Naive thymus-derived CD4-positive, alpha-beta T cell (primary cell): ENCODE results near the gene SGSM2. TPM values are rescaled to one million over a fixed set of nuclear protein-coding genes. Genes with fewer than 3 reads are reported as not detected.

Source experiments
- ATAC-seq: fragments of 150-1000 bp; cut with Tn5 transposase; 2 replicates; pipeline ENCODE4 v1.10.0; 2021; ENCODE audit warnings: mild to moderate bottlenecking, moderate library complexity
- CTCF ChIA-PET: fragments of 350-600 bp; sonication (Branson Sonifier 250); formaldehyde crosslinking; loops from one replicate; lab custom pipeline; 2021; ENCODE audit warnings: antibody characterized with exemption; lab: Charles Lee
- POLR2A ChIA-PET: fragments of 350-600 bp; sonication (Branson Sonifier 250); formaldehyde crosslinking; loops from one replicate; lab custom pipeline; 2021; ENCODE audit warnings: antibody characterized with exemption, inconsistent platforms; lab: Charles Lee
- DNase-seq, 9 donors: peaks; one replicate each; pipeline versions ENCODE4 v3.0.0 to v3.0.0-alpha.2; 2020 to 2022; ENCODE audit warnings: mixed read lengths in 1 of 9
- H3K27ac ChIP-seq: one replicate; pipeline ENCODE4 v1.7.0; 2013; ENCODE audit warnings: mild to moderate bottlenecking, low read depth, low read length, moderate library complexity
- H3K27me3 ChIP-seq, 2 donors: one replicate each; pipeline ENCODE4 v1.7.0; 2013; ENCODE audit warnings: low read length in 2 of 2, mild to moderate bottlenecking in 2 of 2, moderate library complexity in 2 of 2; ENCODE audit not compliant: control insufficient read depth in 2 of 2, insufficient read depth in 2 of 2
- H3K36me3 ChIP-seq, 3 experiments: 1 replicate in 2 of 3; 2 replicates in 1 of 3; pipeline ENCODE4 v1.7.0; 2013; ENCODE audit warnings: low read length in 3 of 3, mild to moderate bottlenecking in 3 of 3, moderate library complexity in 1 of 3; ENCODE audit not compliant: insufficient read depth in 3 of 3, control insufficient read depth in 2 of 3
- H3K4me1 ChIP-seq, 2 donors: one replicate each; pipeline ENCODE4 v1.7.0; 2013; ENCODE audit warnings: low read length in 2 of 2, mild to moderate bottlenecking in 2 of 2, moderate library complexity in 1 of 2; ENCODE audit not compliant: control insufficient read depth in 2 of 2, insufficient read depth in 2 of 2
- H3K4me3 ChIP-seq: 2 replicates; pipeline ENCODE4 v1.7.0; 2013; ENCODE audit warnings: mild to moderate bottlenecking, low read length
- H3K9me3 ChIP-seq, 3 experiments: 1 replicate in 2 of 3; 2 replicates in 1 of 3; pipeline ENCODE4 v1.7.0; 2013; ENCODE audit warnings: low read length in 3 of 3; ENCODE audit not compliant: control insufficient read depth in 2 of 3
- H3K27ac Mint-ChIP-seq, 9 donors: one replicate each; pipeline ENCODE4 v1.8.0; 2020 to 2022; ENCODE audit warnings: mixed read lengths in 9 of 9, mild to moderate bottlenecking in 8 of 9, moderate library complexity in 5 of 9, inconsistent platforms in 2 of 9
- H3K27me3 Mint-ChIP-seq, 5 donors: one replicate each; pipeline ENCODE4 v1.8.0; 2021 to 2022; ENCODE audit warnings: mixed read lengths in 5 of 5, mild to moderate bottlenecking in 1 of 5
- H3K36me3 Mint-ChIP-seq, 5 donors: one replicate each; pipeline ENCODE4 v1.8.0; 2020 to 2022; ENCODE audit warnings: mixed read lengths in 5 of 5, mild to moderate bottlenecking in 3 of 5, inconsistent platforms in 1 of 5
- H3K4me1 Mint-ChIP-seq, 7 donors: one replicate each; pipeline ENCODE4 v1.8.0; 2020 to 2022; ENCODE audit warnings: mixed read lengths in 7 of 7, mild to moderate bottlenecking in 3 of 7, inconsistent platforms in 1 of 7
- H3K4me3 Mint-ChIP-seq, 10 donors: one replicate each; pipeline ENCODE4 v1.8.0; 2020 to 2022; ENCODE audit warnings: mild to moderate bottlenecking in 10 of 10, mixed read lengths in 10 of 10, moderate library complexity in 6 of 10, inconsistent platforms in 2 of 10
- H3K9me3 Mint-ChIP-seq, 11 donors: one replicate each; pipeline ENCODE4 v1.8.0; 2020 to 2022; ENCODE audit warnings: mixed read lengths in 11 of 11, mild to moderate bottlenecking in 4 of 11, inconsistent platforms in 1 of 11, moderate library complexity in 1 of 11
- intact Hi-C, 2 donors: fragments of 100-400 bp; cut with micrococcal nuclease; formaldehyde crosslinking; loops; one replicate each; pipeline ENCODE4 v1.15.1; 2023
- polyA plus RNA-seq, 2 donors: library from polyadenylated mRNA; unstranded; fragments of 300-500 nt; fragmentation: Illumina TruSeq; gene quantifications; one replicate each; pipeline ENCODE4 v1.2.3, GENCODE V29; 2021
- total RNA-seq, 6 experiments: library from RNA in 5 of 6; stranded (reverse) in 5 of 6; gene quantifications; 1 replicate in 5 of 6; 2 replicates in 1 of 6; pipeline ENCODE4 v1.2.3 and lab custom pipeline; 2021 to 2026

The SGSM2 gene
- total and polyA plus RNA-seq, 7 experiments from 2014 or later, result 9.4 to 151 (median 118) TPM

GRCh38 chr17:2406271-2406902 is 69.1 kb downstream of the SGSM2 start:
- Mint-ChIP-seq H3K27ac (no peak overlapping the region), H3K36me3 (peaks cover 0 to 6% (median 1%) of the 10 kb centered on the region in 5 donors), H3K4me3 (no peak overlapping the region), H3K4me1 (peaks cover 10 to 37% (median 14%) of the 10 kb centered on the region in 7 donors), H3K9me3 (peaks cover 0 to 2% (median 0%) of the 10 kb centered on the region in 11 donors), H3K27me3 (no peaks in the 10 kb centered on the region)
- DNase-seq (no peak), ATAC-seq (no peak)
- no peak overlapping the region for H3K27ac ChIP-seq
- H3K27me3 ChIP-seq, result no peaks in the 10 kb centered on the region
- ChIA-PET CTCF (interaction anchor here (1.6 to 3.0 kb wide), 2 partner anchors 10 to 24 kb away, joined by 5 to 14 read pairs; no protein-coding TSS in a partner anchor), POLR2A (interaction anchor here (1.5 kb wide), 1 partner anchor 10 kb away, joined by 4 read pairs; no protein-coding TSS in a partner anchor)
- H3K4me3 ChIP-seq, result no peak overlapping the region
- intact Hi-C loops, result no loop called here
- peaks cover 6% of the 10 kb centered on the region in 2 donors for H3K4me1 ChIP-seq
- H3K36me3 ChIP-seq, result peaks cover 0 to 10% (median 0%) of the 10 kb centered on the region in 3 experiments
- H3K9me3 ChIP-seq, result no peaks in the 10 kb centered on the region

GRCh38 chr17:2406903-2407790 is 69.8 kb downstream of the SGSM2 start:
- Mint-ChIP-seq H3K36me3 (peaks cover 0 to 6% (median 1%) of the 10 kb centered on the region in 5 donors), H3K27ac (peak overlapping the region in 5 of 9 donors; percentile 26 to 67 (median 50)), H3K27me3 (no peaks in the 10 kb centered on the region), H3K9me3 (no peaks in the 10 kb centered on the region), H3K4me1 (peaks cover 10 to 31% (median 13%) of the 10 kb centered on the region in 7 donors), H3K4me3 (no peak overlapping the region)
- H3K36me3 ChIP-seq, result peaks cover 0 to 10% (median 0%) of the 10 kb centered on the region in 3 experiments
- CTCF ChIA-PET, result interaction anchor here (0.6 to 3.0 kb wide), 3 partner anchors 10 to 27 kb away, joined by 3 to 14 read pairs (median 5); no protein-coding TSS in a partner anchor
- no peak overlapping the region for H3K27ac ChIP-seq
- intact Hi-C loops, result no loop called here
- DNase-seq (peak in 1 of 9 donors; percentile 45), ATAC-seq (no peak)
- POLR2A ChIA-PET, result interaction anchor here (1.5 kb wide), 1 partner anchor 9 kb away, joined by 4 read pairs; no protein-coding TSS in a partner anchor
- no peaks in the 10 kb centered on the region for H3K9me3 ChIP-seq
- H3K4me1 ChIP-seq, result peaks cover 6% of the 10 kb centered on the region in 2 donors
- no peaks in the 10 kb centered on the region for H3K27me3 ChIP-seq
- H3K4me3 ChIP-seq, result no peak overlapping the region

- DNase-seq (no peak), ATAC-seq (no peak)
- H3K4me3 ChIP-seq, result no peak overlapping the region
- peak overlapping the region in 4 of 9 donors; percentile 1 to 18 (median 10) for H3K27ac Mint-ChIP-seq
- intact Hi-C loops, result no loop called here
- no peaks in the 10 kb centered on the region for H3K27me3 ChIP-seq
- H3K4me1 ChIP-seq, result no peaks in the 10 kb centered on the region
- H3K9me3 ChIP-seq, result no peaks in the 10 kb centered on the region
- H3K36me3 Mint-ChIP-seq, result peaks cover 0 to 11% (median 3%) of the 10 kb centered on the region in 5 donors
- no peaks in the 10 kb centered on the region for H3K9me3 Mint-ChIP-seq
- no peak overlapping the region for H3K27ac ChIP-seq
- H3K4me3 Mint-ChIP-seq, result no peak overlapping the region
- CTCF ChIA-PET, result interaction anchor here (0.6 to 4.8 kb wide), 2 partner anchors 28 to 47 kb away, joined by 5 to 41 read pairs; no protein-coding TSS in a partner anchor
- H3K36me3 ChIP-seq, result peaks cover 0 to 32% (median 0%) of the 10 kb centered on the region in 3 experiments
- peaks cover 0 to 8% (median 2%) of the 10 kb centered on the region in 7 donors for H3K4me1 Mint-ChIP-seq
- POLR2A ChIA-PET, result interaction anchor here (0.8 to 1.4 kb wide), 3 partner anchors 9 to 24 kb away, joined by 3 to 4 read pairs (median 3); no protein-coding TSS in a partner anchor
- no peaks in the 10 kb centered on the region for H3K27me3 Mint-ChIP-seq
Measured at GRCh38 chr17:2410951-2411350, 73.7 kb downstream of the SGSM2 start.

- no peaks in the 10 kb centered on the region for H3K27me3 Mint-ChIP-seq
- DNase-seq (no peak), ATAC-seq (no peak)
- peaks cover 0 to 4% (median 0%) of the 10 kb centered on the region in 7 donors for H3K4me1 Mint-ChIP-seq
- peaks cover 0 to 11% (median 3%) of the 10 kb centered on the region in 5 donors for H3K36me3 Mint-ChIP-seq
- no peak overlapping the region for H3K4me3 Mint-ChIP-seq
- ChIA-PET CTCF (interaction anchor here (1.5 to 4.8 kb wide), 2 partner anchors 30 to 167 kb away, joined by 6 to 41 read pairs; no protein-coding TSS in a partner anchor), POLR2A (interaction anchor here (2.0 kb wide), 1 partner anchor 10 kb away, joined by 7 read pairs; no protein-coding TSS in a partner anchor)
- no peaks in the 10 kb centered on the region for H3K9me3 Mint-ChIP-seq
- peak overlapping the region in 1 of 9 donors; percentile 3 for H3K27ac Mint-ChIP-seq
- intact Hi-C loops, result no loop called here
- no peaks in the 10 kb centered on the region for H3K4me1 ChIP-seq
- no peak overlapping the region for H3K27ac ChIP-seq
- H3K36me3 ChIP-seq, result peaks cover 0 to 27% (median 2%) of the 10 kb centered on the region in 3 experiments
- no peaks in the 10 kb centered on the region for H3K27me3 ChIP-seq
- no peaks in the 10 kb centered on the region for H3K9me3 ChIP-seq
- no peak overlapping the region for H3K4me3 ChIP-seq
Measured at GRCh38 chr17:2412561-2413021, 75.3 kb downstream of the SGSM2 start.

- Histone ChIP-seq H3K27me3 (no peaks in the 10 kb centered on the region), H3K4me1 (no peaks in the 10 kb centered on the region), H3K4me3 (no peak overlapping the region), H3K27ac (no peak overlapping the region), H3K9me3 (no peaks in the 10 kb centered on the region), H3K36me3 (peaks cover 0 to 44% (median 12%) of the 10 kb centered on the region in 3 experiments)
- no peak overlapping the region for H3K4me3 Mint-ChIP-seq
- DNase-seq, result no peak
- H3K4me1 Mint-ChIP-seq, result peaks cover 0 to 4% (median 0%) of the 10 kb centered on the region in 7 donors
- peaks cover 0 to 11% (median 3%) of the 10 kb centered on the region in 5 donors for H3K36me3 Mint-ChIP-seq
- ChIA-PET POLR2A (no interaction called here), CTCF (interaction anchor here (0.6 to 10.7 kb wide), 4 partner anchors 12 to 374 kb away, joined by 4 to 256 read pairs (median 26); no protein-coding TSS in a partner anchor)
- H3K27ac Mint-ChIP-seq, result peak overlapping the region in 1 of 9 donors; percentile 77
- no peaks in the 10 kb centered on the region for H3K9me3 Mint-ChIP-seq
- intact Hi-C loops, result loop anchor here in 1 of 2 donors (5.0 kb wide), 1 partner anchor 112 kb away; the partner anchor contains the start of genes SMG6 and SRR
- no peak for ATAC-seq
- H3K27me3 Mint-ChIP-seq, result no peaks in the 10 kb centered on the region
Measured at GRCh38 chr17:2414446-2415064, 77.3 kb downstream of the SGSM2 start.
